Pons (tissue), 1 donor: ENCODE data around the gene ACTN4.

Source experiments
- DNase-seq: peaks from one replicate; pipeline ENCODE4 v3.0.0-alpha.2; 2016; ENCODE audit warnings: low spot score

The ACTN4 gene

DNA sequence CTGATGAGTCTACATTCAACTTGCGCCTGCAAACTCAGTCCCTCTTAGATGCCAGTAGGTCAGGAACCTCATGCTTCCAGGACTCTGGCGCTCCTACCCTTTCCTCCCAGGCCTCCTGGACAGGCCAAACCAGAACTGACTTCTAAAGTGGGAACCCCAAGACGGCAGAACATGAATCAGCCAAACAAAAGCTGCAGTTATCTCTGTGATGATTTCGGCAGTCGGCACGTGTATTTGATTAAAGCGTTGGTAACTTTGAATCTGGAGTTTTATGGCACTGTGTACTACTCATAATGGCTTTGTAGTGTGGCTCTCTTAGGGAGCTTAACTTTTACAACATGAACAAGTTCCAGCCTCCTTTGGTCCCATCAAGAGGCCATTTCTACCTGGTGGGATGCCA, 13.7 kb downstream of the ACTN4 start:
- no peak for DNase-seq

DNA sequence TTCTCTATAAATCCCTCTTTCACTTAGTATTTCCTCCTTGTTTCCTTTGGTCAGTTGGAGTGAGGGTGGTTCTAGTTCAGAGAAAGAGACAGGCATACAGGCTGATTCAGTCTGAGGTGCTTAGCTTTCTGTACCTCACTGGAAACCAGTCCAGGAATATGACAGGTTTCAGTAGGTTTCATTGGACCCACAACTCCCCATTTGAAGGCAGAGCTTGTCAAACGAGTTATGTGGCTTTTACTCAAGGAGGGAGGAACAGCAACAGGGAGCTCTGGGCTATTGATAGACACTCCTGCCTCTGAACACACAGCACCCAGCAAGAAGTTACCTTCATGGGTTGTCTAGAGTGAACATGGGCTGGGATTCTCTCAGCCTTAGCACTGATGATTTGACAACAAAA, 14.5 kb downstream of the ACTN4 start:
- DNase-seq: no peak

- DNase-seq: no peak
Measured at GRCh38 chr19:38662537-38663155, 15.2 kb downstream of the ACTN4 start.

DNA sequence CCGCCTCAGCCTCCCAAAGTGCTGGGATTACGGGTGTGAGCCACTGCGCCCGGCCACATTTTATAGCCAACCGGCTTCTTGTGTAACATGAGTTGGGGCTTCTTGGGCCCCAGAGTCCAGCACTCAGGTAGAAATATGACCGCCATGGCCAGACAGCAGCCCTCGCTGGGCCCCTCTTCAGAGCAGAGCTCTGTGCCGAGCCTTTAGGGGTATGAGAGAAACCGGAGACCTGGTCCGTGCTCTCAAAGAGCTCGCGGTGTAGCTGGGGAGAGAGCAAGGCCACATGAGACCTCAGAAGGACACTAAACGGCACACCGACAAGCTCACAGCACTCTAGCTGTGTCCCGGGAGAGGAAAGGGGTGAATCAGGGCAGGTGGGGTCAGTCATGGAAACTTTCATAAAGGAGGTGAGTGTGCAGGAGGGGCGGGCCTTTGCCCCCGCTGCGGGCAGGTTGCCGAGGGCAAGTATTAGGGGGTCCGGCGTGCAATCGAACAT, 15.8 kb downstream of the ACTN4 start:
- DNase-seq: no peak

GRCh38 chr19:38663957-38664502, 16.6 kb downstream of the ACTN4 start:
- peak; percentile 67 for DNase-seq

DNA sequence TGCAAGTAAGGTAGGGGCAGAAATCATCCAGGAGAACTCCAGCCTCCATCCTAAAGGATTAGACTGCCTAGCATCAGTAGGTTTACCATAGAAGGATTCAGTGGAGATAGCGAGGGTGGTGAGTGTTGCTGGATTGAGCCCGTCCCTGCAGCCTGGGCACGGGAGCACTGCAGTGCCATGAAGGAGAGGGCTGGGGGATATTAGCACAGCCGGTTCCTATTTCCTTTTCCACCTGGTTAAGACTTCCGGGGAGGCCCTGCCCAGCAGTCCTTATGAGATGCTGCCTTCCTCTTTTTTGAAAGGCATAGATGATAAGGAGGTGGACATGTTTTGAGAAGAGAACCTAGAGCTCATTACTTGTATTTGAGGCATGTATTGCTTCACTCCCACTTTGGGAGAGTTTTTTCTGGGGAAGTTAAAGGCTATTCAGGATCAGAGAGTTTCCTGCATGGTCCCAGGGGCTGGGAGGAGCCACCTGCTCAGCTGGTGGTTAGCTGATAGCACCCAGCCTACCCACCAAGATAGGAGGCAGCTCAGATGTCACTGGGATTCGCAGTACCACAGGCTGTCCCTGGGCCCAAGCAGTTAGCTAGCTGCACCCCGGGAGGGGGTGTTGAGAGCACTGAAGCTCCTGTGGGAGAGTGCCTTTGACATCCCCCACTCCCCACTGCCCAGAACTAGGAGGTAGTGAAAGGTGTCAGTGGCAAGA, 17.2 kb downstream of the ACTN4 start:
- no peak for DNase-seq

GRCh38 chr19:38665219-38665931, 17.9 kb downstream of the ACTN4 start:
- DNase-seq: no peak

GRCh38 chr19:38665950-38666662, 18.7 kb downstream of the ACTN4 start:
- no peak for DNase-seq

- peak; percentile 72 for DNase-seq
Measured at GRCh38 chr19:38666663-38667511, 19.4 kb downstream of the ACTN4 start.

DNA sequence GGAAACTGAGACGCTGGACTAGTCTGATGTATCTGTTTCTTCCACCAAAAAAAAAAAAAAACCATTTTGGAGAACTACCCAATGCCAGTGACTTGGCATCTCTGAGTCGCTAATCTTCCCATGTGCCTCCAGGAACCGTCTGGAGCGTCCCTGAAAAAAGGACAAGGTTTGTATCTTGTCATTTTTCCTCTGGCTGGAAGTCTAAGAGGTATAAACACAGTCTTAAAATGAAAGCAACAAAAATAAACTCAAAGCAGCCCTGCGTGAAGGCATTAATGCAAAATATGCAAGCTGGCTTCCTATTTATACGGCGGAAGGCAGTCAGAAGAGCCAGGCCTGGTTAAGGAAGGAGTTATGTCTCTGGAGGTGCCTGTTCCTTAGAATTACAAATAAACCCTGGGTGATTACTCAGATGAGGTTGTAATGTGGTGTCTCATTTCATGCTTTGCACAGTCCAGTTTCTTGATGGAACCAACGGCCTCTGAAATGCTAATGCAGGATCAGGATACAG, 20.3 kb downstream of the ACTN4 start:
- DNase-seq: peak; percentile 39

GRCh38 chr19:38669552-38669951, 22.1 kb downstream of the ACTN4 start:
- DNase-seq: no peak

DNA sequence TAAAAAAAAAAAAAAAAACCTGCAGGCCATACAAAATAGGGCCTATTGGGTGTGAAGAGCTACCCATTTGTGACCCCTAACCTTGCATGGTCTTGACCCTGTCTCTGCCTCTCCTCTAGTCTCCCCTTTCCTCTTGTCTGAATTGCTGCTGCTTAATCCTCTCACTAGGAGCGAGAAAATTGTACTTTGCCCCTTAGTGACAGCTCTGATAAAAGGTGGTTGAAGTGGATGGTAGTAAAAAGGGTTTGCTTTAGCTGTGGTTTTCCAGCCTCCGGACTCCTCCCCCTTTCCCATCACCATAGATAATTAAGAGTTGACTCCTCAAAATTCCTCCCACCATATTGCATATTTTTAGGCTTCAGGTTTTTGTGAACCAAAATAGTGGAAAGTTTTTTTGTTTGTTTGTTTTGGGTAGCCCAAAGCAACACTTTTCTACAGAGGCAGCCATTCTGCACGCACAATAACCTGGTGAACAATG, 23.5 kb downstream of the ACTN4 start:
- no peak for DNase-seq

DNA sequence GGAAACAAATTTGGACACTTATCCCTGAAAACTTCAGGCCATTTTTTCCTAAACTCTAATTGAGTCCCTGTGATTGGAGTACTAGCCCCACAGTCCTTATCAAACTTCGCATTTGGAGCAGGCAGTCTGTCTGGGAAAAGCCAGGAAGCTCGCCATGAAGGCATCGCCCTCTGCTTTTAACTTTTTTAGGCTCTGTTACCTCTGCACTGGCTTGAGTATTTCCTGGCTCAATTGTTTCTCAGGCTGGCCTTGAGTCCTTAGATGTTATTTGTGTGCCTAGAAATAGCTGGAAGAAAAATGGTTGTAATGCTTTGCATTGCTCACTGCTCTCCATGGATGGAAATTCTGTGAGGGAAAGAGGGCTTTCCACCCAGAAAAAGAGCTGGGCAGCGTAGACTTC, 24.2 kb downstream of the ACTN4 start:
- DNase-seq: no peak

- no peak for DNase-seq
Measured at GRCh38 chr19:38673030-38673429, 25.6 kb downstream of the ACTN4 start.

DNA sequence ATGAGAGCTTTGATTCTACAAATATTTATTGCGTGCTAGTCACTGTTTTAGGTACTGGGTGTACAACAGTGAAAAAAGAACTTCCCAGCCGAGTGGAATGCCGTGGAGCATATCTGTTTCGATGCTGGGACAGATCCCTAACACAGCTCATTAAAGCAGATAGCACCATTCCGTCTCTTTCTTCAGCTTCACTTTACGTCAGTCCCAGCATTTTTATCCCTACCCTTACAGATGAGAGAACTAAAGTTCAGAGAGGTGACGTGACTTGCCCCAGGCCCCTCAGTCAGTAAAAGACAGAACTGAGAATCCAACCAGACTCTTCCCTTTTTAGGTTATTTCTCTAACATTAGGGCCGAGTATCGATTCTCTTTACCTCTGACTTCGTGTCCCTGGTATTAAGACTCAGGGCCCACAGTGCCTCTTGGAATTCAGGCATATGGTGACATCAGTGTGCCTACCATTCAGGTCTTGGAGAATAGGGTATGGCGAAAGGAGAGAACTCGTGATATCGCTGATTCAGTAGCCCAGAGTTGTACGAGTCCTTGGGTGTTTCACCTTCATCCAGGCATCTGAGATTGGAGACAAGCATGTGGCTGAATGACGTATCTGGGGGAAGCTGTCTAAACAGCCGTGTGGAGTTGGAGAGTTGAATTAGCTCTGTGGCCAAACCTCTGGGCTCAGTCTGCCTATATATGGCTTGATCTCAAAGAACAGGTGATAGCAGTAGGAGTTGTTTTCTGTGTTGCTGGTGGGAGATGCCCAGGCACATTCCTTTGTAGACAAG, 27.1 kb downstream of the ACTN4 start:
- DNase-seq: no peak

GRCh38 chr19:38675611-38676010, 28.2 kb downstream of the ACTN4 start:
- DNase-seq: no peak

DNA sequence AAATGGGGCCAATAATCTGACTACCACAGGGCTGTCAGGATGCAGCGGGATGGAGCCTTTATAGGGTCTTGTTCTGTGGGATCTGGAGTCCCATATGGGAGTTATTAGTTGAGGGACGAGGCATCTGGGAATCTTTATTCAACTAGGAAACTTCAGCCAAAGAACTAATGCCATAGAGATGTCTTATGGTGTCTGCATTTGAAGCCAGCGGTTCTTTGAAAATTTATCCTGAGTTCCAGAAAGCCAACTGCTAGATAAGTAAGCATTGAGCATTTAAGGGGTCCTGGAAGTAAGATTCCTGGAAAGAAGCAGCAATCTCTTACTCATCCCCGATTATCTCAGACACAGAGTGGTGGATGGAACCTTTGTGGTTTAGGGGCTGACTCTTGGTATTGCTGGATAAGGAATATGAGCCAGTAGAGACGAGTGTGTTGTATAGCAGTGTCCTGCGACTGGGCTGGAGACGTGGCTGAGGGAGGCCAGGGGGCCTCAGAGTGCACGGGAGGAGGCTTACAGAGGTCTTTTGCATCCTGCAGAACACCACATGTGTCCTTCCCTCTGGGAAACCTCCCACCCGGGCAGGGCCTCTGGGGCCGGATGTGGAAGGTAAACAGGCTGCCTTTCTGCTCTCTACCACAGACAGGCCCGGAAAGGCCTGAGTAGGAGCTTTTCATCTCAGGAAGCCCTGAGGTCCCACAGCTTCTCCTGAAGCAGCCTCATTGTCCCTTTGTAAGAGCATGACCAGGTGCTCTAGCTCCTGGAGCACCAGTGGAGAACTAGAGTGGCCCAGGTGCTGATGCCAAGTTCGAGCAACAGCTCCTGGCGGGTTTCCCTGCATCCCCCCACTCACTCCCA, 28.8 kb downstream of the ACTN4 start:
- no peak for DNase-seq

GRCh38 chr19:38676878-38677646, 29.6 kb downstream of the ACTN4 start:
- DNase-seq: no peak
